ENCODE measurements around the gene CLSTN3. TPM values are rescaled to one million over a fixed set of nuclear protein-coding genes. Genes with fewer than 3 reads are reported as not detected.

CLSTN3 gene
- polyA plus RNA-seq, 2 of the 4 experiments (the other 2 are of a cell fraction): 17.4 to 24.9 TPM

DNA sequence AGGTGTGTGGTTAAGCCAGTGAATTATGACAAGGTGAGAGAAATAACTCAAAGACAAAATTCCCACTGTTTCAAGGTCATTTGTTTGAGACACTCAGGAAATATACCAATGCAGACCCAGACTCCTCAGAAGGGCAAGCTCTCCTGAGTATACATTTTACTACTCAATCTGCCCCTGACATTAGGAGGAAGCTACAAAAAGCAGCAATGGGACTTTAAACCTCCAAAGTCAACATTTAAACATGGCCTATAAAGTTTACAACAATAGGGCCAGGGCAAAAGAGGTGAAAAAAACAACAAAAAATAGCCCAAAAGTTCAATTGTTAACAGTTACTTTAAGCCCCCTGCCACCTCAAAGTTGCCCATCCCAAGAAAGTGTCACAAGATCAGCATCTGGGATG is 39.8 kb downstream of the CLSTN3 start:
- TF ChIP-seq SREBF2 (IDR thresholded peaks at IDR 0.05): no peak
- no peak for TF ChIP-seq MAFK (IDR thresholded peaks at IDR 0.05; ENCODE audit: partially characterized antibody)
- TF ChIP-seq, protein P1, sequence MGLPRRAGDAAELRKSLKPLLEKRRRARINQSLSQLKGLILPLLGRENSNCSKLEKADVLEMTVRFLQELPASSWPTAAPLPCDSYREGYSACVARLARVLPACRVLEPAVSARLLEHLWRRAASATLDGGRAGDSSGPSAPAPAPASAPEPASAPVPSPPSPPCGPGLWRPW (IDR thresholded peaks at IDR 0.05): no peak
- TF ChIP-seq, protein P2, sequence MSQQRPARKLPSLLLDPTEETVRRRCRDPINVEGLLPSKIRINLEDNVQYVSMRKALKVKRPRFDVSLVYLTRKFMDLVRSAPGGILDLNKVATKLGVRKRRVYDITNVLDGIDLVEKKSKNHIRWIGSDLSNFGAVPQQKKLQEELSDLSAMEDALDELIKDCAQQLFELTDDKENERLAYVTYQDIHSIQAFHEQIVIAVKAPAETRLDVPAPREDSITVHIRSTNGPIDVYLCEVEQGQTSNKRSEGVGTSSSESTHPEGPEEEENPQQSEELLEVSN (IDR thresholded peaks at IDR 0.05; ENCODE audit: borderline replicate concordance, low read depth): no peak
- no peak for TF ChIP-seq ZSCAN20 (CRISPR knock-in tag; IDR thresholded peaks at IDR 0.05)
- no peak for TF ChIP-seq RFX5 (IDR thresholded peaks at IDR 0.05)
- TF ChIP-seq, protein P3, sequence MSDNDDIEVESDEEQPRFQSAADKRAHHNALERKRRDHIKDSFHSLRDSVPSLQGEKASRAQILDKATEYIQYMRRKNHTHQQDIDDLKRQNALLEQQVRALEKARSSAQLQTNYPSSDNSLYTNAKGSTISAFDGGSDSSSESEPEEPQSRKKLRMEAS (IDR thresholded peaks at IDR 0.05): no peak
- no peak for TF ChIP-seq EHF (CRISPR knock-in tag; IDR thresholded peaks at IDR 0.05)
- no peak for TF ChIP-seq ZC3H11A (IDR thresholded peaks at IDR 0.05)
- no peak for TF ChIP-seq RNF2 (IDR thresholded peaks at IDR 0.05; ENCODE audit: borderline replicate concordance, low read depth)
- no peak for TF ChIP-seq KDM1A (IDR thresholded peaks at IDR 0.05; ENCODE audit: low read depth)
- TF ChIP-seq, protein P4, sequence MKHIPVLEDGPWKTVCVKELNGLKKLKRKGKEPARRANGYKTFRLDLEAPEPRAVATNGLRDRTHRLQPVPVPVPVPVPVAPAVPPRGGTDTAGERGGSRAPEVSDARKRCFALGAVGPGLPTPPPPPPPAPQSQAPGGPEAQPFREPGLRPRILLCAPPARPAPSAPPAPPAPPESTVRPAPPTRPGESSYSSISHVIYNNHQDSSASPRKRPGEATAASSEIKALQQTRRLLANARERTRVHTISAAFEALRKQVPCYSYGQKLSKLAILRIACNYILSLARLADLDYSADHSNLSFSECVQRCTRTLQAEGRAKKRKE (CRISPR knock-in tag; IDR thresholded peaks at IDR 0.05; ENCODE audit: low read depth): no peak
- no peak for TF ChIP-seq BHLHE40 (IDR thresholded peaks at IDR 0.05; ENCODE audit: low read depth, low read length)
- no peak for TF ChIP-seq ZNF302 (CRISPR knock-in tag; IDR thresholded peaks at IDR 0.05)
- no peak for TF ChIP-seq CBX8 (IDR thresholded peaks at IDR 0.05)
- TF ChIP-seq EHMT2 (IDR thresholded peaks at IDR 0.05; ENCODE audit: low read depth): no peak
- no peak for TF ChIP-seq CBX2 (IDR thresholded peaks at IDR 0.05; ENCODE audit: borderline replicate concordance, low read depth)
- TF ChIP-seq FOXS1 (CRISPR knock-in tag; IDR thresholded peaks at IDR 0.05): no peak
- no peak for TF ChIP-seq HOXB13 (CRISPR knock-in tag; IDR thresholded peaks at IDR 0.05; ENCODE audit: low read depth)
- Histone ChIP-seq H3K4me1 (no peaks in the 10 kb centered on the region), H3K4me3 (no peak overlapping the region), H3K27ac (no peak overlapping the region), H3K9me3 (peaks cover 78% of the 10 kb centered on the region), H3K4me2 (no peak overlapping the region)
- DNase-seq (ENCODE audit: low read depth in 1 of 2, low spot score in 1 of 2): no peak
- ChIA-PET POLR2A (no interaction called here), CTCF (interaction anchor here (0.6 to 2.2 kb wide), 6 partner anchors 9 to 1943 kb away, joined by 3 to 5 read pairs (median 3); no protein-coding TSS in a partner anchor)
- FAIRE-seq: no peak
- ATAC-seq: no peak

DNA sequence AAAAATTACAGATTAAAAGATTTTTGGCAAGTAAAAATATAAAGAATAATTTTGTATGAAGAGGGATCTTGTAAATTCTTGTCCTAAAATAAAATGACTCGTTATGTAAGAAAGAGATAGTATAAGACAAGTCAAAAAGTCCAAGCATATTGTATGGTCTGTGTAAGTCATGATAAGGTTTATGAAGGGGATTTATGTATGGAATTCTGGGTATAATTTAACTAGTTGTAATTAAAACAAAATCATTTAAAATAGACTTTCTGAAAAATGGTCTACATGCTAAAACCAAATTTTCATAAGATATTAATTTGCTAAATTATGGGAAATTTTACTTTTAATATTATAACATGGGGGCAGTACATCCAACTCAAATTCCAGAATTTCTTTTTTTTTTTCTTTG is 41.7 kb downstream of the CLSTN3 start:
- TF ChIP-seq EP300 (IDR thresholded peaks at IDR 0.05) (no peak), ZFP36 (IDR thresholded peaks at IDR 0.05; ENCODE audit: borderline replicate concordance, partially characterized antibody) (peak; percentile 84)
- ChIA-PET CTCF (interaction anchor here (1.3 kb wide), 1 partner anchor 9 kb away, joined by 4 read pairs; no protein-coding TSS in a partner anchor), POLR2A (no interaction called here)
- Histone ChIP-seq H3K9me3 (peaks cover 78% of the 10 kb centered on the region), H3K4me2 (no peak overlapping the region), H3K4me3 (no peak overlapping the region), H3K27ac (no peak overlapping the region), H3K4me1 (no peaks in the 10 kb centered on the region)
- FAIRE-seq (no peak), ATAC-seq (no peak), DNase-seq (ENCODE audit: low read depth in 1 of 2, low spot score in 1 of 2) (no peak)
- 0% methylated on average over 1 of the region's 1 CpG for WGBS (ENCODE audit: missing lambda C conversion rate)

DNA sequence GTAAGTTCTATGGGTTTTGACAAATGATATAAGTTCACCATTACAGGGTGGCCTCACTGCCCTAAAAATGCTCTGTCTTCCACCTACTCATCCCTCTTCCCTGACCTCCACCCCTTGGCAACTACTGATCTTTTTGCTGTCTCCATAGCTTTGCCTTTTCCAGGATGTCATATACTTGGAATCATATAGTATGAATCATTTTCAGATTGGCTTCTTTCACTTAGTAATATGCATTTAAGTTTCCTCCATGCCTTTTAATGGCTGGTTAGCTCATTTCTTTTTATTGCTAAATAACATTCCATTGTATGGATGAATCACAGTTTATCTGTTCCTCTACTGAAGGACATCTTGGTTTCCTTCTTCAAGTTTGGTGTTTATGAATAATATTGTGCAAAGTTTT is 45.3 kb downstream of the CLSTN3 start:
- no peak for DNase-seq (ENCODE audit: low read depth in 1 of 2, low spot score in 1 of 2)
- no peak for TF ChIP-seq CHD4 (IDR thresholded peaks at IDR 0.05; ENCODE audit: borderline replicate concordance)
- TF ChIP-seq HOXA7 (CRISPR knock-in tag; IDR thresholded peaks at IDR 0.05): no peak
- TF ChIP-seq, protein P2 (IDR thresholded peaks at IDR 0.05; ENCODE audit: borderline replicate concordance, low read depth): no peak
- no peak for TF ChIP-seq CHD2 (IDR thresholded peaks at IDR 0.05; ENCODE audit: low read length, partially characterized antibody)
- TF ChIP-seq, protein P5, sequence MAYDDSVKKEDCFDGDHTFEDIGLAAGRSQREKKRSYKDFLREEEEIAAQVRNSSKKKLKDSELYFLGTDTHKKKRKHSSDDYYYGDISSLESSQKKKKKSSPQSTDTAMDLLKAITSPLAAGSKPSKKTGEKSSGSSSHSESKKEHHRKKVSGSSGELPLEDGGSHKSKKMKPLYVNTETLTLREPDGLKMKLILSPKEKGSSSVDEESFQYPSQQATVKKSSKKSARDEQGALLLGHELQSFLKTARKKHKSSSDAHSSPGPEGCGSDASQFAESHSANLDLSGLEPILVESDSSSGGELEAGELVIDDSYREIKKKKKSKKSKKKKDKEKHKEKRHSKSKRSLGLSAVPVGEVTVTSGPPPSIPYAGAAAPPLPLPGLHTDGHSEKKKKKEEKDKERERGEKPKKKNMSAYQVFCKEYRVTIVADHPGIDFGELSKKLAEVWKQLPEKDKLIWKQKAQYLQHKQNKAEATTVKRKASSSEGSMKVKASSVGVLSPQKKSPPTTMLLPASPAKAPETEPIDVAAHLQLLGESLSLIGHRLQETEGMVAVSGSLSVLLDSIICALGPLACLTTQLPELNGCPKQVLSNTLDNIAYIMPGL (CRISPR knock-in tag; IDR thresholded peaks at IDR 0.05; ENCODE audit: borderline replicate concordance): no peak
- TF ChIP-seq MAZ (IDR thresholded peaks at IDR 0.05; ENCODE audit: borderline replicate concordance, low read depth, low read length): no peak
- no peak for TF ChIP-seq RARB (CRISPR knock-in tag; IDR thresholded peaks at IDR 0.05)
- no peak for TF ChIP-seq EP300 (IDR thresholded peaks at IDR 0.05)
- TF ChIP-seq, protein P6, sequence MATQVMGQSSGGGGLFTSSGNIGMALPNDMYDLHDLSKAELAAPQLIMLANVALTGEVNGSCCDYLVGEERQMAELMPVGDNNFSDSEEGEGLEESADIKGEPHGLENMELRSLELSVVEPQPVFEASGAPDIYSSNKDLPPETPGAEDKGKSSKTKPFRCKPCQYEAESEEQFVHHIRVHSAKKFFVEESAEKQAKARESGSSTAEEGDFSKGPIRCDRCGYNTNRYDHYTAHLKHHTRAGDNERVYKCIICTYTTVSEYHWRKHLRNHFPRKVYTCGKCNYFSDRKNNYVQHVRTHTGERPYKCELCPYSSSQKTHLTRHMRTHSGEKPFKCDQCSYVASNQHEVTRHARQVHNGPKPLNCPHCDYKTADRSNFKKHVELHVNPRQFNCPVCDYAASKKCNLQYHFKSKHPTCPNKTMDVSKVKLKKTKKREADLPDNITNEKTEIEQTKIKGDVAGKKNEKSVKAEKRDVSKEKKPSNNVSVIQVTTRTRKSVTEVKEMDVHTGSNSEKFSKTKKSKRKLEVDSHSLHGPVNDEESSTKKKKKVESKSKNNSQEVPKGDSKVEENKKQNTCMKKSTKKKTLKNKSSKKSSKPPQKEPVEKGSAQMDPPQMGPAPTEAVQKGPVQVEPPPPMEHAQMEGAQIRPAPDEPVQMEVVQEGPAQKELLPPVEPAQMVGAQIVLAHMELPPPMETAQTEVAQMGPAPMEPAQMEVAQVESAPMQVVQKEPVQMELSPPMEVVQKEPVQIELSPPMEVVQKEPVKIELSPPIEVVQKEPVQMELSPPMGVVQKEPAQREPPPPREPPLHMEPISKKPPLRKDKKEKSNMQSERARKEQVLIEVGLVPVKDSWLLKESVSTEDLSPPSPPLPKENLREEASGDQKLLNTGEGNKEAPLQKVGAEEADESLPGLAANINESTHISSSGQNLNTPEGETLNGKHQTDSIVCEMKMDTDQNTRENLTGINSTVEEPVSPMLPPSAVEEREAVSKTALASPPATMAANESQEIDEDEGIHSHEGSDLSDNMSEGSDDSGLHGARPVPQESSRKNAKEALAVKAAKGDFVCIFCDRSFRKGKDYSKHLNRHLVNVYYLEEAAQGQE (IDR thresholded peaks at IDR 0.05): no peak

More for the DNA sequence above, 45.3 kb downstream of the CLSTN3 start:
- CTCF ChIA-PET: interaction anchor here (1.3 kb wide), 1 partner anchor 13 kb away, joined by 3 read pairs; no protein-coding TSS in a partner anchor
- no peak overlapping the region for H3K4me2 ChIP-seq
- FAIRE-seq (peak; percentile 46), ATAC-seq (no peak)
- no peak overlapping the region for H3K27ac ChIP-seq
- no peak overlapping the region for H3K4me3 ChIP-seq
- H3K9me3 ChIP-seq: peaks cover 55% of the 10 kb centered on the region
- POLR2A ChIA-PET: no interaction called here
- H3K4me1 ChIP-seq: no peaks in the 10 kb centered on the region
